Activated T-helper 2 cell treated with anti-CD3 and anti-CD28 coated beads, Interferon-gamma antibody, Interleukin-2, Interleukin-4, amounts not matched to agents 10 μg/mL and 5 μg/mL and 100 μg/mL, durations not matched to agents 14 hours and 24 hours and 36 hours (primary cell): ENCODE measurements around the gene OCA2. TPM values are rescaled to one million over a fixed set of nuclear protein-coding genes. Genes with fewer than 3 reads are reported as not detected.
"Not testable (repeated sequence)": the region's sequence is repeated elsewhere in the genome, so short reads cannot be mapped to it uniquely, and the experiment has no call there.

Experiments used
- DNase-seq: peaks from one replicate; pipeline ENCODE4 v3.0.0; 2021; ENCODE audit warnings: low spot score
- H3K27ac Mint-ChIP-seq: one replicate; pipeline ENCODE4 v1.8.0; 2021; ENCODE audit warnings: mixed read lengths
- H3K27me3 Mint-ChIP-seq: one replicate; pipeline ENCODE4 v1.8.0; 2021; ENCODE audit warnings: low read depth, mixed read lengths
- H3K36me3 Mint-ChIP-seq: one replicate; pipeline ENCODE4 v1.8.0; 2021; ENCODE audit warnings: low read depth, mixed read lengths
- H3K4me1 Mint-ChIP-seq: one replicate; pipeline ENCODE4 v1.8.0; 2021; ENCODE audit warnings: low read depth, mixed read lengths
- H3K4me3 Mint-ChIP-seq: one replicate; pipeline ENCODE4 v1.8.0; 2021; ENCODE audit warnings: low read depth, mild to moderate bottlenecking, moderate library complexity, mixed read lengths
- H3K9me3 Mint-ChIP-seq: one replicate; pipeline ENCODE4 v1.8.0; 2021; ENCODE audit warnings: mixed read lengths
- intact Hi-C: fragments of 100-400 bp; cut with micrococcal nuclease; formaldehyde crosslinking; loops from one replicate; pipeline ENCODE4 v1.15.1; 2023
- total RNA-seq: library from RNA; stranded (reverse); gene quantifications from 2 replicates; pipeline ENCODE4 v1.2.3, GENCODE V29; 2022

Gene OCA2
- total RNA-seq, 1 donor from 2014 or later, result not detected

DNA sequence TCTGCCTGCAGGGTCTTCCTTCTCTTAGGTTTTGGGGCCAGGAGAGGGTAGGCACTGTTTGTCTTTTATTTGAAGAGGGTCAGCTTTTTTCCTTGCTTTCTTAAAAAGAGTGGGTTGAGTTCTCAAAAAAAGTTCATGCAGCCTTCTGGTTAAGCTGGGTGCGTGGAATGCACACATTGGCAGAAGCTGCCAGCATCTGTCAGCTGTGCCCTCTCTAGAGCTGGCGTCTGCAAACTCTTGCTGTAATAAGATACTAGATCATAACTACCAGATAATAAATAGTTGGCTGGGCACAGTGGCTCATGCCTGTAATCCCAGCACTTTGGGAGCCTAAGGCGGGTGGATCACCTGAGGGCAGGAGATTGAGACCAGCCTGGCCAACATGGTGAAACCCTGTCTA lies 373.4 kb downstream of the OCA2 start:
- intact Hi-C loops, result no loop called here
- no peak for DNase-seq
- Mint-ChIP-seq H3K9me3 (peaks cover 29% of the 10 kb centered on the region), H3K4me3 (no peak overlapping the region), H3K27me3 (no peaks in the 10 kb centered on the region), H3K4me1 (no peaks in the 10 kb centered on the region), H3K27ac (no peak overlapping the region), H3K36me3 (no peaks in the 10 kb centered on the region)

DNA sequence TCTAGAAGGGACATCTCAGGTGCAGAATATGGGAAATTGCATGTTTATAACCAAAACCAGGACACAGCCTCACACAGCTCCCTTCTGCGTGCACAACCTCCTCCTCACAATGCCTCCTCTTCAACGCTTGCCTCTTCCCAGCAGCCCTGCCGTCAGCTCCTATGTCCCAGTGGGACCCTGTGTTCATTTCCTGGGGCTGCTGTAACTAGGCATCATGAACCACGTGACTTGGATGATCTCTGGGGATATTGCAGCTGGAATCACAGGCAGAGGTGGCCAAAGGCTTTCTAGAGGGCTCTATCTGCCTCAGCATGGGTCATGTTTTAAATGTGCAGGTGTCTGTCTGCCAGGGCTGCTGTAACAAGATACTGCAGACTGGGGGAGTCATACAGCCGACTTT lies 375.3 kb downstream of the OCA2 start:
- peaks cover 29% of the 10 kb centered on the region for H3K9me3 Mint-ChIP-seq
- H3K4me3 Mint-ChIP-seq, result no peak overlapping the region
- no peak overlapping the region for H3K27ac Mint-ChIP-seq
- H3K4me1 Mint-ChIP-seq, result no peaks in the 10 kb centered on the region
- DNase-seq, result no peak
- intact Hi-C loops, result no loop called here
- no peaks in the 10 kb centered on the region for H3K27me3 Mint-ChIP-seq
- no peaks in the 10 kb centered on the region for H3K36me3 Mint-ChIP-seq

DNA sequence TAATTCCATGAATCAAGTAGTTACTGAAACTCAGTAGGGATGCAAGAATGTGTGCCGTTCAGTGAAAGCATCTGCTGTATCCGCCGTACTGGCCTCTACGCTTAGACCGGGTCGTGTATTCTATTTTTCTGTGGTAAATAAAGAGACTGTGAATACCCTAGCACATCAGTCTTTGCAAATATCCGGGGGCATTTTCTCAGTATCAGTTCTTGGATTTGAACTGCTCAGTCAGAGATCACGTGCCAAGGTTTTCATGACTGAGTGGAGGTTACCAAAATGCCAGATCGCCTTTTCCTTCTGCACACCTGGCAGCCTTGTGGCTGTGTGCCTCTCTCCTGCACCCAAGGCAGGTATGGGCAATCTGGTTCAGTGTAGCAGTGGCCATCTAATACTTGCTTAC lies 377.0 kb downstream of the OCA2 start:
- no peaks in the 10 kb centered on the region for H3K4me1 Mint-ChIP-seq
- no peak overlapping the region for H3K4me3 Mint-ChIP-seq
- intact Hi-C loops, result no loop called here
- H3K9me3 Mint-ChIP-seq, result peaks cover 34% of the 10 kb centered on the region
- no peaks in the 10 kb centered on the region for H3K27me3 Mint-ChIP-seq
- no peaks in the 10 kb centered on the region for H3K36me3 Mint-ChIP-seq
- DNase-seq, result no peak
- no peak overlapping the region for H3K27ac Mint-ChIP-seq

DNA sequence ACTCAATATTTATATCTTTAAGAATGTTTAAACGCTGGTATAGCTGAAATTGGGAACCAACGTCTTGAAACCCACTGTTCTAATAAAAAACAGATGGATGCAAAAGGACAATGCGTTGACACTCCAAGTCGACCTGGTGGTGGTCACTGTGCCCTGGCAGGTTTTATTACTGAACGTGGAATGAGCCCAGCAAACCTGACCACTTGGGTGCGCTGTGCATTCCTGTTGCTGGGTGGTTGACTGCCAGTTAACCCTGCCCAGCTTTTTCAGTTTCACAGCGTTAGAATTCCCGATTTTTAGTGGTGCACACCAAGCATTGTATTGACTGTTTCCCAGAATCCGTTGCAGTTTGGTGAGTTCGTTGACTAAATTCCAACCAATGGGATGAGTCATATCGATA lies 384.4 kb downstream of the OCA2 start:
- H3K27me3 Mint-ChIP-seq, result no peaks in the 10 kb centered on the region
- no peak overlapping the region for H3K27ac Mint-ChIP-seq
- peaks cover 85% of the 10 kb centered on the region for H3K9me3 Mint-ChIP-seq
- H3K4me1 Mint-ChIP-seq, result no peaks in the 10 kb centered on the region
- H3K4me3 Mint-ChIP-seq, result no peak overlapping the region
- H3K36me3 Mint-ChIP-seq, result no peaks in the 10 kb centered on the region
- intact Hi-C loops, result no loop called here
- DNase-seq, result no peak

DNA sequence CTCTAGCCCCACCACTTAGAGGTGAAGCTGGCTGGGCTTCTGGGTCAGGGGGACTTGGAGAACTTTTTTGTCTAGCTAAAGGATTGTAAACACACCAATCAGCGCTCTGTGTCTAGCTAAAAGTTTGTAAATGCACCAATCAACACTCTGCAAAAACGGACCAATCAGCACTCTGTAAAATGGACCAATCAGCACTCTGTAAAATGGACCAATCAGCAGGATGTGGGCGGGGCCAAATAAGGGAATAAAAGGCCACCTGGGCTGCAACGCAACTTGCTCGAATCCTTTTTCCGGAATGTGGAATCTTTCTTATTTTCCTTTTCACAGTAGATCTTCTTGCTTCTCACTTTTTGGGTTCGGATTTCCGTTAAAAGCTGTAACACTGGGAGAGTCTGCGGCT lies 385.3 kb downstream of the OCA2 start:
- H3K9me3 Mint-ChIP-seq, result peaks cover 82% of the 10 kb centered on the region
- DNase-seq, intact Hi-C loops, H3K27ac Mint-ChIP-seq, H3K36me3 Mint-ChIP-seq, H3K4me3 Mint-ChIP-seq, H3K4me1 Mint-ChIP-seq, H3K27me3 Mint-ChIP-seq: not testable (repeated sequence)

DNA sequence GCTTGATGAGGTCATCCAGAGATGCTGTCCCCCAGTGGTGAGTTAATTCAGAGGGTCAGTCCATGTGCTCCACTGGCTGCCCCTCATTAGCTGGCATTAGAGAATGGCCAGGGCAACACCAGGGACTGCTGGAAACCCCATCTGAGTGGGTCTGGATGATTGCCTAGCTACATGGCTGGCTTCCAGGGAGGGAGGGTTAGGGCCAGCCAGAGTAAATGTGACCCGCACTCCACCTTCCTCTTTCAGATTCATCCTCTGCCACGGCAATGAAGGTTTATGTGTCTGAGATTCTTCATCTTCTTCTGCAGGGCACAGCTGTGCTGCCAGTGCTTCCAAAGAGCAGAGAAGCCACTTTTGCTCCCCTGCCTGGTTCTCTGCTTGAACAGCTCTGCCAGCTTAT lies 391.9 kb downstream of the OCA2 start:
- no peaks in the 10 kb centered on the region for H3K36me3 Mint-ChIP-seq
- intact Hi-C loops, result no loop called here
- DNase-seq, result no peak
- no peaks in the 10 kb centered on the region for H3K4me1 Mint-ChIP-seq
- H3K9me3 Mint-ChIP-seq, result peaks cover 66% of the 10 kb centered on the region
- no peak overlapping the region for H3K4me3 Mint-ChIP-seq
- H3K27ac Mint-ChIP-seq, result no peak overlapping the region
- H3K27me3 Mint-ChIP-seq, result no peaks in the 10 kb centered on the region

GRCh38 chr15:27706300-27706699 lies 392.8 kb downstream of the OCA2 start:
- peaks cover 61% of the 10 kb centered on the region for H3K9me3 Mint-ChIP-seq
- H3K27me3 Mint-ChIP-seq, result no peaks in the 10 kb centered on the region
- H3K27ac Mint-ChIP-seq, result no peak overlapping the region
- intact Hi-C loops, result no loop called here
- H3K4me3 Mint-ChIP-seq, result no peak overlapping the region
- H3K36me3 Mint-ChIP-seq, result no peaks in the 10 kb centered on the region
- DNase-seq, result no peak
- H3K4me1 Mint-ChIP-seq, result no peaks in the 10 kb centered on the region

- intact Hi-C loops, result no loop called here
- Mint-ChIP-seq H3K27ac (no peak overlapping the region), H3K4me1 (no peaks in the 10 kb centered on the region), H3K4me3 (no peak overlapping the region), H3K27me3 (no peaks in the 10 kb centered on the region), H3K9me3 (peaks cover 61% of the 10 kb centered on the region), H3K36me3 (no peaks in the 10 kb centered on the region)
- no peak for DNase-seq
These were observed 394.1 kb downstream of the OCA2 start for GRCh38 chr15:27705056-27705455.

Other genes with a start within 250 kb of the OCA2 start
- 44.2 and 47.4 TPM in 2 replicates for gene HERC2, start 222.9 kb upstream of the OCA2 start, total RNA-seq